ENCODE results near the gene ACTN4. TPM values are rescaled to one million over a fixed set of nuclear protein-coding genes. Genes with fewer than 3 reads are reported as not detected.

Gene ACTN4
- total RNA-seq, 2 experiments from 2014 or later, result 532 to 534 TPM

DNA sequence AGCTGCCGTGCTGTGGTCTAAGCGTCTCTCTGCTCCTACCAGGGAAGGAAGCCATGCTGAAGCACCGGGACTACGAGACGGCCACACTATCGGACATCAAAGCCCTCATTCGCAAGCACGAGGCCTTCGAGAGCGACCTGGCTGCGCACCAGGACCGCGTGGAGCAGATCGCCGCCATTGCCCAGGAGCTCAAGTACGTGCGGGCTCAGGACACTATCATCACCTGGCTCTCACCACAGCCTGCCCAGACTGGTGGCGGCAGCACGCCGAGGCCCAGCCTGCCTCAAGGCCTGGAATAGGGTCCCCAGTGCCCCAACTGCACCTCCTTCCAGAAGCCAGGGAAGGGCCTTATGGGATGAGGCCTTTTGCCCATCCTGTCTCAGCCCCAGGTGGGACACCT lies 74.0 kb downstream of the ACTN4 start:
- H3K27me3 Mint-ChIP-seq, result no peaks in the 10 kb centered on the region
- no peaks in the 10 kb centered on the region for H3K9me3 Mint-ChIP-seq
- H3K4me3 Mint-ChIP-seq, result no peak overlapping the region
- no peak overlapping the region for H3K27ac Mint-ChIP-seq
- peaks cover 65% of the 10 kb centered on the region for H3K36me3 Mint-ChIP-seq (ENCODE audit: low read depth)
- ChIA-PET CTCF (no interaction called here), POLR2A (interaction anchor here (0.9 to 1.1 kb wide), 2 partner anchors 11 to 13 kb away, joined by 3 read pairs; no protein-coding TSS in a partner anchor)
- peaks cover 3% of the 10 kb centered on the region for H3K4me1 Mint-ChIP-seq
- DNase-seq, result no peak

DNA sequence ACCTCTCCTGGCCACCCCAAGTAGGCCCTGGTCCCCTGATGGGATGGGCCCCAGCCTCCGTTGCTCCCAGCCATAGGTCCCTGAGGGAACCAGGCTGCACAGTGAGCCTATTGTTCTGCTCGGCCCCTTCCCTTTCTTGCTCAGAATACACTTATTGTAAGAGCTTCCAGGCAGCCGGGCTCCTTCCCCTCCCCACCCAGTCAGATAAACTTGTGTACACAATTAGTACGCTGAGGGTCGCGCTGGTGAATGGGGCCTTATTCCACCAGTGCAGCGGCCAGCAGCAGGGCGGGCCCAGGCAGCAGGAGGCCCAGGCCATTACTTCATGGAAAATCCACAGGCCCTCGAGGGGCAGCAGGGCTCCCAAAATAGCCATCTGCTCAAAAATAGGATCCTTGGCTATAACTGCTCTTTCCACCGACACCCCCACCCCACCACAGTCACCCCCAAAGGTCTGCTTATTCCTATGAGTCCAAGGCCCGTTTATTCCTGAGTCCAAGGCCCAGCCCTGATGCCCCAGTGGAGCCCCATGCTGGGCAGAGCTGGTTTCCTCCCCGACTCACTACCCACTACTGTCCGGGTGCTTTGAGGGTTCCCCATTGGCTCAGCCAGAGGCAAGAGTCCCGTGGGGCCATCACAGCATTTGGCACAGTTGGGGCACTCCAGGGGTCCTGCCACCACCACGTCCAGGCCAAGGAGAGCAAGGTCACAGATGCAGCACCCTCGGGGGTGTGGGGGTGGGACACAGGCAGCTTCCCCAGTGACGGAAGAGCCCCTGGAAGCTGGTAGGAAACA lies 74.7 kb downstream of the ACTN4 start:
- no peak for DNase-seq
- Mint-ChIP-seq H3K9me3 (no peaks in the 10 kb centered on the region), H3K36me3 (ENCODE audit: low read depth) (peaks cover 67% of the 10 kb centered on the region), H3K27ac (no peak overlapping the region), H3K4me3 (no peak overlapping the region), H3K4me1 (peaks cover 7% of the 10 kb centered on the region), H3K27me3 (no peaks in the 10 kb centered on the region)
- POLR2A ChIA-PET, result interaction anchor here (0.9 to 1.4 kb wide), 4 partner anchors 10 to 29 kb away, joined by 3 to 4 read pairs (median 3); no protein-coding TSS in a partner anchor
- CTCF ChIA-PET, result interaction anchor here (1.4 kb wide), 1 partner anchor 208 kb away, joined by 6 read pairs; the partner anchor contains the start of genes MRPS12 and SARS2

DNA sequence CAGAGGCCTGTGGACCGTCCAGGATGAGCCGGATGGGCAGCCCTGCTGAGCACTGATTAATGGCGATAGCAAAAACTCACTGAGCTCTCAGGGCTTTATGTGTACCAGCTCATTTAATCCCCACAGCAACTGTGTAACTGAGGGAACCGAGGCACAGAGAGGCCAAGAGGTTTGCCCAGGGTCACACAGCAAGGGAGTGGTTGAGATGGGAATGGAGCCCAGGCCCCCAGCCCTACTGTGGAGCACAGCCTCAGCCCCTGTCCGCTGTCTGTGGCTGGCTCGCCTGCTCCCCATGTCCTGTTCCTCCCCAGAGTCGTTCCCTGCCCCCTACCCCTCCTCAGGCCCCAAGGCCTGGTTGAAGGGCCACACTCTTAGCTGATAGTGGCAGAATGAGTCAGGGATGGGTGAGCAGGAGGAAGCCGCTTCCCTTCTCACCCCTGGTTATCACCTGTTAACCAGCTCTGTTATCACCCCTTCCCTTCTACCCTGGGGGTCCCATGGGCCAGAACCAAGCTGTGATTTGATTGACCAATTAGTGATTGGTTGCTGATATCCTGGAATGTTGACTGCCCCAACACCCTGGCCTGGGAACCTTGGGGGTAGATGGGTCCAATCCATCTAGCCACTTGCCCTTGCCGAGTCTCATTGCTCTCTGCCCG lies 75.6 kb downstream of the ACTN4 start:
- ChIA-PET POLR2A (interaction anchor here (0.7 to 1.4 kb wide), 4 partner anchors 11 to 76 kb away, joined by 3 to 4 read pairs (median 3); partner anchors contain the start of gene ACTN4), CTCF (interaction anchor here (1.4 kb wide), 1 partner anchor 207 kb away, joined by 6 read pairs; the partner anchor contains the start of genes MRPS12 and SARS2)
- no peaks in the 10 kb centered on the region for H3K27me3 Mint-ChIP-seq
- H3K4me1 Mint-ChIP-seq, result peaks cover 7% of the 10 kb centered on the region
- H3K4me3 Mint-ChIP-seq, result no peak overlapping the region
- H3K27ac Mint-ChIP-seq, result no peak overlapping the region
- no peaks in the 10 kb centered on the region for H3K9me3 Mint-ChIP-seq
- peaks cover 67% of the 10 kb centered on the region for H3K36me3 Mint-ChIP-seq (ENCODE audit: low read depth)
- no peak for DNase-seq

DNA sequence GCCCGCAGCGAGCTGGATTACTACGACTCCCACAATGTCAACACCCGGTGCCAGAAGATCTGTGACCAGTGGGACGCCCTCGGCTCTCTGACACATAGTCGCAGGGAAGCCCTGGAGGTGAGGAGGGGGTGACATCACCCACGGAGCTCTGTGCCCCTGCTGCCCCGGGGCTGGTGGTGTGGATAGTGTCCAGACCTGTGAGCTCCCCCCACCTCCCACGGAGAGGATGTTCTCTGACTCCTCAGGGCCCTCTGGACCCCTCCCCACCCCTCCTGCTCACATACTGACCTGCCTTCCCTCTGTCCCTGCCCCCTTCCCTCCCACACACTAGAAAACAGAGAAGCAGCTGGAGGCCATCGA lies 76.1 kb downstream of the ACTN4 start:
- Mint-ChIP-seq H3K27ac (no peak overlapping the region), H3K4me3 (no peak overlapping the region), H3K9me3 (no peaks in the 10 kb centered on the region), H3K4me1 (peaks cover 7% of the 10 kb centered on the region), H3K27me3 (no peaks in the 10 kb centered on the region), H3K36me3 (ENCODE audit: low read depth) (peaks cover 65% of the 10 kb centered on the region)
- ChIA-PET CTCF (interaction anchor here (1.4 kb wide), 1 partner anchor 207 kb away, joined by 6 read pairs; the partner anchor contains the start of genes MRPS12 and SARS2), POLR2A (interaction anchor here (1.2 to 2.5 kb wide), 4 partner anchors 10 to 30 kb away, joined by 3 to 10 read pairs (median 4); no protein-coding TSS in a partner anchor)
- no peak for DNase-seq

DNA sequence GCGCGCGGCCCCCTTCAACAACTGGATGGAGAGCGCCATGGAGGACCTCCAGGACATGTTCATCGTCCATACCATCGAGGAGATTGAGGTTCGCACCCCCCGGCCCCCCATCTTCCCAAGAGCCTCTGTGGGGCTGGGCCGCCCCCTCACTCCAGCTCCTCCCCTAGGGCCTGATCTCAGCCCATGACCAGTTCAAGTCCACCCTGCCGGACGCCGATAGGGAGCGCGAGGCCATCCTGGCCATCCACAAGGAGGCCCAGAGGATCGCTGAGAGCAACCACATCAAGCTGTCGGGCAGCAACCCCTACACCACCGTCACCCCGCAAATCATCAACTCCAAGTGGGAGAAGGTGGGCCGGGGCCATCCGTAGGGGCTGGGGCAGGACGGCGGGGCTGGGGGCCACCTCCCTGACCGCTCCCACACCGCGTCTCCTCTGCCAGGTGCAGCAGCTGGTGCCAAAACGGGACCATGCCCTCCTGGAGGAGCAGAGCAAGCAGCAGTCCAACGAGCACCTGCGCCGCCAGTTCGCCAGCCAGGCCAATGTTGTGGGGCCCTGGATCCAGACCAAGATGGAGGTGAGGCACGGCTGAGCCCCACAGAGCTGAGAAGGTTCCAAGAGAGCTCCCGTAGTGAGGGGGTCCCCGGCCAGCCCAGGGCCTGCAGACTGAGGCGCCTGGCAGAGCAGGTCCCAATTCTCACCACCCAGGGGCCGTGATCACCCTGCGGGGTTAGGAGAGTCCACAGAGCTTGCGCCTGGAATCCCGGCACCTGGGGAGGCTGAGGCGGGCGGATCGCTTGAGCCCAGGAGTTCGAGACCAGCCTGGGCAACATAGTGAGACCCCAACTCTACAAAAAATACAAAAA lies 76.8 kb downstream of the ACTN4 start:
- peaks cover 58% of the 10 kb centered on the region for H3K36me3 Mint-ChIP-seq (ENCODE audit: low read depth)
- POLR2A ChIA-PET, result interaction anchor here (1.1 to 2.5 kb wide), 4 partner anchors 11 to 125 kb away, joined by 3 to 10 read pairs (median 3); no protein-coding TSS in a partner anchor
- H3K27ac Mint-ChIP-seq, result no peak overlapping the region

DNA sequence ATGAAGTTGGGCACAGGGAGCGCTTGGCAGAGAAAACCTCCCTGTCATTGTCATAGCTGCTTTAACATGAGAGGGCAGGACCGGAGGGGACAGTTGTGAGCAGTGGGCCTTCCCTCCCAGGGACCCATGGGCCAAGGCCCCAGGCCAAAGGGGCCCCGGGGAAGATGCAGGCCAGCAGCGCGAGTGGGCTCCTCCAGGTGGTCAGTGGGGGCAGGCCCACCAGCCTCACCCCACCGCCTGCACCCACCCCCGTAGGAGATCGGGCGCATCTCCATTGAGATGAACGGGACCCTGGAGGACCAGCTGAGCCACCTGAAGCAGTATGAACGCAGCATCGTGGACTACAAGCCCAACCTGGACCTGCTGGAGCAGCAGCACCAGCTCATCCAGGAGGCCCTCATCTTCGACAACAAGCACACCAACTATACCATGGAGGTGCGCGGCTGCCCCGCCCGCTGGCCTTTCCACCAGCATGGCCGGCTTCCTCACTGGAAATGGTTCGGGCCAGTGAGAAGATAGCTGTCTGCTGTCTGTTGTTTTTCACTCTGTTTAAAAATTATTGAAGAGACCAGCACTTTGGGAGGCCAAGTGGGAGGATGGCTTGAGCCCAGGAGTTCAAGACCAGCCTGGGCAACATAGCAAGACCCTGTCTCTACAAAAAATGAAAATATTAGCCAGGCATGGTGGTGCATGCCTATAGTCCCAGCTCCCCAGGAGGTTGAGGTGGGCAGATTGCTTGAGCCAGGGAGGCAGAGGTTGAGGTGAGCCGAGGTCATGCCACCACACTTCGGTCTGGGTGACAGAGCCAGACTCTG lies 78.2 kb downstream of the ACTN4 start:
- Mint-ChIP-seq H3K4me3 (no peak overlapping the region), H3K36me3 (ENCODE audit: low read depth) (peaks cover 63% of the 10 kb centered on the region), H3K27ac (no peak overlapping the region), H3K27me3 (no peaks in the 10 kb centered on the region), H3K9me3 (no peaks in the 10 kb centered on the region), H3K4me1 (peaks cover 16% of the 10 kb centered on the region)
- no peak for DNase-seq
- CTCF ChIA-PET, result interaction anchor here (0.7 kb wide), 1 partner anchor 110 kb away, joined by 4 read pairs; no protein-coding TSS in a partner anchor
- POLR2A ChIA-PET, result interaction anchor here (0.7 to 2.5 kb wide), 7 partner anchors 9 to 326 kb away, joined by 3 to 10 read pairs (median 3); no protein-coding TSS in a partner anchor

More for the DNA sequence above, 76.8 kb downstream of the ACTN4 start:
- peaks cover 7% of the 10 kb centered on the region for H3K4me1 Mint-ChIP-seq
- CTCF ChIA-PET, result no interaction called here
- no peaks in the 10 kb centered on the region for H3K9me3 Mint-ChIP-seq
- no peak for DNase-seq
- no peaks in the 10 kb centered on the region for H3K27me3 Mint-ChIP-seq
- no peak overlapping the region for H3K4me3 Mint-ChIP-seq

DNA sequence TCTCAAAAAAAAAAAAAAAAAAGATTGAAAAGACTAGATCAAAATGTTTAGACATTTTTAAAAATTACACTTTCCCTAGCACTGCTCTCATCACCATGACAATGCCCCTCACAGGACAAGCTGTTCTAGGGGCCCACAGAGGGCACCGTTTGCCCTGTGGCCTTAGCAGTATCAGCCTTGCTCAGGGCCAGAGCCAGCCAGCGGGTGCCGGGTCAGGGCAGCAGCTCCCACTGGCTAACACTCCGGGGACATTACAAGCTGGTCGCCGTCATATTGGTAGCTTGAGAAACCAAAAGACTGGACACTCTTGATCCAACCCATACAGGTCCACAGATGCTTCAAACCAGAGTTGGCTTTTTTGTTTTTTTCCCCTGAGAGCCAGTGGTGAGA lies 78.8 kb downstream of the ACTN4 start:
- ChIA-PET POLR2A (interaction anchor here (0.7 to 2.5 kb wide), 5 partner anchors 9 to 327 kb away, joined by 3 to 10 read pairs (median 4); no protein-coding TSS in a partner anchor), CTCF (interaction anchor here (0.7 kb wide), 1 partner anchor 109 kb away, joined by 4 read pairs; no protein-coding TSS in a partner anchor)
- peaks cover 16% of the 10 kb centered on the region for H3K4me1 Mint-ChIP-seq
- H3K27me3 Mint-ChIP-seq, result no peaks in the 10 kb centered on the region
- no peak overlapping the region for H3K4me3 Mint-ChIP-seq
- peaks cover 59% of the 10 kb centered on the region for H3K36me3 Mint-ChIP-seq (ENCODE audit: low read depth)
- peak overlapping the region; percentile 40 for H3K27ac Mint-ChIP-seq
- H3K9me3 Mint-ChIP-seq, result no peaks in the 10 kb centered on the region
- DNase-seq, result no peak

DNA sequence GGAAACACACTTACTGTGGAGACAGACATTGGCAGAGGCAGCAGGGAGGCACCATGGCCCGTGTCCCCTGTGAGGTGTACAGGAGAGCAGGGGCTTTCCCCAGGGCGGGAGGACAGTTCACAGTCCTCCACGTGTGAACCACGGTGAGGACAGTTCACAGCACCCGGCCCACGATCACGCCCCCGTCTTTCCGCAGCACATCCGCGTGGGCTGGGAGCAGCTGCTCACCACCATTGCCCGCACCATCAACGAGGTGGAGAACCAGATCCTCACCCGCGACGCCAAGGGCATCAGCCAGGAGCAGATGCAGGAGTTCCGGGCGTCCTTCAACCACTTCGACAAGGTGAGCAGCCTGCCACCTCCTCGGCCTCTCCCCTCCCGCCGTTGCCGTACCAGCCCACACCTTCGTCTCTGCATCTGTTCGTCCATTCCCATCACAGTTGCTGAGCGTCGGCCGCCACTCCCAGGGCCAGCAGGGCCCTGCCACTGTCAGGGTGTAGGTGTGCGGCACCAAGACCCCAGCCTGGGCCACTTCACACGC lies 79.4 kb downstream of the ACTN4 start:
- H3K4me3 Mint-ChIP-seq, result no peak overlapping the region
- POLR2A ChIA-PET, result interaction anchor here (1.0 kb wide), 1 partner anchor 43 kb away, joined by 3 read pairs; no protein-coding TSS in a partner anchor
- H3K9me3 Mint-ChIP-seq, result no peaks in the 10 kb centered on the region
- peaks cover 16% of the 10 kb centered on the region for H3K4me1 Mint-ChIP-seq
- H3K27ac Mint-ChIP-seq, result no peak overlapping the region
- DNase-seq, result no peak
- CTCF ChIA-PET, result no interaction called here
- peaks cover 61% of the 10 kb centered on the region for H3K36me3 Mint-ChIP-seq (ENCODE audit: low read depth)
- no peaks in the 10 kb centered on the region for H3K27me3 Mint-ChIP-seq

DNA sequence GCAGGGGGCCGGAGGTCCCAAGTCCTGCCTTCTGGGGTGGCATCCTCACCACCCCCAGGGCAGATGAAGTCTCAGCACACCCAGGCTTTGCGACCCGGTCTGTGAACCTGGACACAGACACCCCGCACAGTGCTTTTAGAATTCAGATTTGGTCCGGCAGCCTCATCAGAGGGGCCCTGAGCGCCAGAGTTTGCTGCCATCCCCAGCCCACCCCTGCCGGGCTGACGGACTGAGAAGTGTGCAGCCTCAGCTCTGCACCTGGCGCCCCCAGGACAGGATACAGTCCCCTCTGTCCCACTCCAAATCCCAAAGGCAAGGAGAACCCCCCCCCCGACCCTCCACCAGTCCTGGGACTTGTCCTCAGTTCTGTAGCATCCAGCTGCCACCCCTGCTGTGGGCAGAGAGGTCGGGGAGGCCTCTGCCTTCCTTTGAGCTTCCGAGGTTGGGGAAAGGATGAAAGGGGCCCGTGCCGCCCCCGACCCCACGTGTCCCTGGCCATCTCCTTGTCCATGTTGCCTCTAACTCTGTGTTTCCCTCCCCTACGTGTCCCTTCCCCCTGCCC lies 79.9 kb downstream of the ACTN4 start:
- Mint-ChIP-seq H3K4me3 (no peak overlapping the region), H3K4me1 (peaks cover 20% of the 10 kb centered on the region), H3K9me3 (no peaks in the 10 kb centered on the region), H3K27ac (no peak overlapping the region), H3K27me3 (no peaks in the 10 kb centered on the region), H3K36me3 (ENCODE audit: low read depth) (peaks cover 61% of the 10 kb centered on the region)
- ChIA-PET CTCF (no interaction called here), POLR2A (no interaction called here)
- no peak for DNase-seq

DNA sequence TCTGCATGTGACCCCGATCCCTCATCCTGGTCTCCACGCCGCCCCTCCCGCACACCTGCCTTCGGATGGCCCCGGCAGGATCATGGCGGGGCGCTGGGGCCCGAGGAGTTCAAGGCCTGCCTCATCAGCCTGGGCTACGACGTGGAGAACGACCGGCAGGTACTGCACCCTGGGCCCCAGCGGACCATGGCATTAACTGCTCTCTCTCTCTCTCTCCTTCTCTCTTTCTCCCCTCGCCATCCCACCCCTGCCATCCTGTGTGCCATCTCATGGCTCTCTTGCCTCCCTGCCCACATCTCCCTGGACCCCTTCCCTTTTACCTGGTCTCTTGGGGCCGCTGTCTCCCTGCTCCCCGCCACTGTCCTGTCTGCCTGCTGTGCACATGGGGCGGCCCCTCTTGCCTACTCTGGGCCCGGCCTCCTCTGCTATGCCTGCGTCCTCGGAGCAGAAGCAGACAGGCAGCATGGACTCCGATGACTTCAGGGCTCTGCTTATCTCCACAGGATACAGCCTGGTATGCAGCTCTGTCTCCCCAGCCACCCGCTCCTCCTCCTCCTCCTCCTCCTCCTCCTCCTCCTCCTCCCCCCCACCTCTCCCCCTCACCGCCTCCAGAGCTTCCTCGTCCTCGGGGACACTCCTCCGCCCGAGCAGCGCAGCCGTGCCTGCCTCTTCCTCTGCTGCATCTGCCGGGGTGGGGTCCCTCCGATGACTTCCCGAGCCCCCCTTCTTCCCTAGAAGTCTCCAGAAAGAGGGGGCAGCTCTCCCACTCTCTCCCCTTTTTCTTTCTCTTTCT lies 80.6 kb downstream of the ACTN4 start:
- H3K36me3 Mint-ChIP-seq (ENCODE audit: low read depth), result peaks cover 67% of the 10 kb centered on the region
- H3K4me3 Mint-ChIP-seq, result no peak overlapping the region
- peaks cover 26% of the 10 kb centered on the region for H3K4me1 Mint-ChIP-seq
- CTCF ChIA-PET, result no interaction called here
- no peaks in the 10 kb centered on the region for H3K27me3 Mint-ChIP-seq
- no peak for DNase-seq
- no peak overlapping the region for H3K27ac Mint-ChIP-seq
- POLR2A ChIA-PET, result no interaction called here
- H3K9me3 Mint-ChIP-seq, result no peaks in the 10 kb centered on the region
